GM12878 (cell line): ENCODE measurements around the gene RAB31. TPM values are rescaled to one million over a fixed set of nuclear protein-coding genes. Genes with fewer than 3 reads are reported as not detected.

ENCODE experiments used
- ATAC-seq: fragments of 200-7000 bp; cut with Tn5 transposase; 3 replicates; pipeline ENCODE4 v1.9.1; 2020; ENCODE audit warnings: mild to moderate bottlenecking, moderate library complexity
- BruUV-seq: library from RNA; stranded (reverse); fragments of 400-500 nt; replicated peaks from 2 replicates; lab custom pipeline; 2021; lab: Mats Ljungman, UMichigan
- CTCF ChIA-PET: fragments of 300-600 bp; sonication (Branson Sonifier 250); formaldehyde crosslinking; extraction: SDS; loops from one replicate; lab custom pipeline; 2021; ENCODE audit warnings: inconsistent platforms; lab: Yijun Ruan, JAX
- POLR2A ChIA-PET: fragments of 350-600 bp; formaldehyde crosslinking; extraction: SDS; loops from one replicate; lab custom pipeline; 2021; ENCODE audit warnings: inconsistent platforms; lab: Charles Lee
- RAD21 ChIA-PET: fragments of 300-600 bp; sonication (Branson Sonifier 250); formaldehyde crosslinking; loops from one replicate; lab custom pipeline; 2023; ENCODE audit warnings: antibody characterized with exemption; ENCODE audit not compliant: unreplicated experiment; lab: Charles Lee
- SMC1A ChIA-PET: fragments of 300-600 bp; sonication (Branson Sonifier 250); formaldehyde crosslinking; loops from one replicate; lab custom pipeline; 2023; ENCODE audit not compliant: unreplicated experiment, uncharacterized antibody; lab: Charles Lee
- DNase-seq: peaks from one replicate; pipeline ENCODE4 v3.0.0-alpha.2; 2011; ENCODE audit warnings: low read depth, low spot score
- FAIRE-seq: peaks from 3 replicates; lab custom pipeline; 2011; peaks lifted over from hg19 to GRCh38; lab: Jason Lieb, UNC
- H2AFZ ChIP-seq: 2 replicates; pipeline ENCODE4 v1.6.0; 2011; ENCODE audit warnings: low read depth, low read length, control low read depth; ENCODE audit not compliant: control insufficient read depth
- H3K27ac ChIP-seq: 2 replicates; pipeline ENCODE4 v1.5.1; 2011; ENCODE audit warnings: control low read depth; ENCODE audit not compliant: control insufficient read depth, insufficient read depth
- H3K27me3 ChIP-seq, 2 experiments: replicated peaks in 1 of 2; 2 replicates each; pipeline versions ENCODE4 v1.6.0 to v1.6.1; 2011; ENCODE audit warnings: low read length in 1 of 2; ENCODE audit not compliant: control insufficient read depth in 2 of 2, insufficient read depth in 2 of 2
- H3K36me3 ChIP-seq, 2 experiments: 2 replicates each; pipeline ENCODE4 v1.5.1; 2011; ENCODE audit warnings: low read length in 1 of 2; ENCODE audit not compliant: control insufficient read depth in 2 of 2, insufficient read depth in 2 of 2
- H3K4me1 ChIP-seq: 2 replicates; pipeline ENCODE4 v1.6.1; 2011; ENCODE audit warnings: mild to moderate bottlenecking, low read length, moderate library complexity, mixed read lengths; ENCODE audit not compliant: control insufficient read depth, insufficient read depth
- H3K4me2 ChIP-seq: 2 replicates; pipeline ENCODE4 v1.6.0; 2011; ENCODE audit warnings: control low read depth; ENCODE audit not compliant: control insufficient read depth, insufficient read depth
- H3K4me3 ChIP-seq: fragments of 200-600 bp; sonication (generic); 2 replicates; pipeline ENCODE4 v1.5.1; 2016
- H3K79me2 ChIP-seq: 2 replicates; pipeline ENCODE4 v1.6.0; 2011; ENCODE audit warnings: low read length; ENCODE audit not compliant: control insufficient read depth, insufficient read depth
- H3K9ac ChIP-seq: 2 replicates; pipeline ENCODE4 v1.8.0; 2011; ENCODE audit warnings: low read length, control low read depth, mixed read lengths; ENCODE audit not compliant: control insufficient read depth, insufficient read depth
- H3K9me3 ChIP-seq: replicated peaks from 3 replicates; pipeline ENCODE4 v1.5.1; 2011; ENCODE audit warnings: mild to moderate bottlenecking, low read length; ENCODE audit not compliant: control insufficient read depth, insufficient read depth
- H4K20me1 ChIP-seq: 2 replicates; pipeline ENCODE4 v1.6.0; 2011; ENCODE audit not compliant: control insufficient read depth, insufficient read depth
- BACH1 ChIP-seq: fragments of 450-650 bp; IDR thresholded peaks from 2 replicates; pipeline ENCODE4 v1.6.1; 2017; ENCODE audit warnings: mild to moderate bottlenecking, borderline replicate concordance
- KLF5 ChIP-seq: fragments of 450-650 bp; IDR thresholded peaks from 2 replicates; pipeline ENCODE4 v1.6.1; 2014; ENCODE audit warnings: mild to moderate bottlenecking; ENCODE audit not compliant: partially characterized antibody
- NR2C1 ChIP-seq: fragments of 450-650 bp; IDR thresholded peaks from 2 replicates; pipeline ENCODE4 v1.6.1; 2017; ENCODE audit warnings: antibody characterized with exemption, mild to moderate bottlenecking, moderate library complexity
- PAX5 ChIP-seq: IDR thresholded peaks from 2 replicates; pipeline ENCODE4 v1.6.1; 2011; ENCODE audit warnings: low read depth, low read length, borderline replicate concordance
- POU2F2 ChIP-seq: IDR thresholded peaks from 3 replicates; pipeline ENCODE4 v1.6.1; 2011; ENCODE audit warnings: low read depth, mild to moderate bottlenecking, low read length, borderline replicate concordance
- RFX5 ChIP-seq: IDR thresholded peaks from 2 replicates; pipeline ENCODE4 v1.6.1; 2011; ENCODE audit warnings: low read depth, low read length, improper control_type of control experiment
- SP1 ChIP-seq: IDR thresholded peaks from one replicate; pipeline ENCODE4 v1.6.1; 2011; ENCODE audit warnings: low read depth, low read length
- SREBF1 ChIP-seq: IDR thresholded peaks from 2 replicates; pipeline ENCODE4 v1.6.1; 2012; ENCODE audit warnings: mild to moderate bottlenecking, low read length
- SUPT20H ChIP-seq: IDR thresholded peaks from 2 replicates; pipeline ENCODE4 v1.6.1; 2011; ENCODE audit warnings: low read depth, mild to moderate bottlenecking, low read length, moderate library complexity, borderline replicate concordance; ENCODE audit not compliant: control insufficient read depth
- TARDBP ChIP-seq: IDR thresholded peaks from 2 replicates; pipeline ENCODE4 v1.6.1; 2016; ENCODE audit warnings: borderline replicate concordance
- YY1 ChIP-seq: IDR thresholded peaks from 2 replicates; pipeline ENCODE4 v1.6.1; 2011; ENCODE audit warnings: low read depth, mild to moderate bottlenecking, low read length
- WGBS: methylation state at CpG from one replicate; pipeline ENCODE4 v1.1.6; 2016; ENCODE audit warnings: low lambda C conversion rate; ENCODE audit not compliant: insufficient replicate concordance, insufficient coverage; ENCODE audit errors: missing lambda C conversion rate; 5-methylcytosine and 5-hydroxymethylcytosine counted together
- in situ Hi-C: fragments of 300-500 bp; cut with MboI; formaldehyde crosslinking; loops from 9 replicates; pipeline ENCODE4 v1.14.3; 2018; ENCODE audit warnings: mixed read lengths
- intact Hi-C: fragments of 100-400 bp; cut with micrococcal nuclease; formaldehyde crosslinking; loops from one replicate; pipeline ENCODE4 v1.14.2; 2022; ENCODE audit not compliant: unreplicated experiment
- polyA plus RNA-seq, 11 experiments: library from polyadenylated mRNA; depleted of rRNA in 4 of 11; unstranded in 6 of 11; stranded (reverse) in 5 of 11; fragments of >200 nt; fragmentation: Nextera tagmentation in 4 of 11; fragmentation: Illumina TruSeq in 1 of 11; extraction: Ambion mirVana in 4 of 11; extraction: Trizol in 1 of 11; gene quantifications; 1 replicate in 1 of 11; 2 replicates in 10 of 11; pipeline versions ENCODE4 v1.2.1 to v1.2.3, GENCODE V29; 2011 to 2016; ENCODE audit warnings: inconsistent platforms in 2 of 11, missing spikeins in 2 of 11, low read depth in 1 of 11
- total RNA-seq, 4 experiments: library from RNA; depleted of rRNA in 3 of 4; stranded (reverse); fragments of >200 nt in 3 of 4; fragmentation: Illumina TruSeq in 1 of 4; extraction: Trizol in 1 of 4; gene quantifications; 2 replicates each; pipeline versions ENCODE4 v1.2.1 to v1.2.3, GENCODE V29; 2013 to 2021
- TF ChIP-seq, protein P1 (sequence below), 3 experiments: IDR thresholded peaks in 2 of 3; conservative IDR thresholded peaks in 1 of 3; 2 replicates each; pipeline ENCODE4 v1.5.1; 2011; ENCODE audit warnings: low read depth in 3 of 3, low read length in 3 of 3, mild to moderate bottlenecking in 3 of 3, control low read depth in 2 of 3, moderate library complexity in 2 of 3, inconsistent platforms in 1 of 3, mixed read lengths in 1 of 3; ENCODE audit not compliant: control insufficient read depth in 2 of 3, insufficient read depth in 1 of 3; ENCODE audit errors: extremely low read depth in 1 of 3
- TF ChIP-seq, protein P2 (sequence below): fragments of 450-650 bp; IDR thresholded peaks from 2 replicates; pipeline ENCODE4 v1.6.1; 2014; ENCODE audit warnings: mild to moderate bottlenecking
- TF ChIP-seq, protein P3 (sequence below): fragments of 450-650 bp; formaldehyde crosslinking; IDR thresholded peaks from 2 replicates; pipeline ENCODE4 v1.5.0; 2022; ENCODE audit warnings: mild to moderate bottlenecking, missing genetic modification characterization
- TF ChIP-seq, protein P4 (sequence below): IDR thresholded peaks from 2 replicates; pipeline ENCODE4 v1.6.1; 2012; ENCODE audit warnings: mild to moderate bottlenecking, low read depth, low read length

RAB31 gene
- total and polyA plus RNA-seq, 10 of the 15 experiments (the other 5 are each of a cell fraction or from before 2014, with no cell fraction given), result 0.80 to 23.3 (median 12.2) TPM

DNA sequence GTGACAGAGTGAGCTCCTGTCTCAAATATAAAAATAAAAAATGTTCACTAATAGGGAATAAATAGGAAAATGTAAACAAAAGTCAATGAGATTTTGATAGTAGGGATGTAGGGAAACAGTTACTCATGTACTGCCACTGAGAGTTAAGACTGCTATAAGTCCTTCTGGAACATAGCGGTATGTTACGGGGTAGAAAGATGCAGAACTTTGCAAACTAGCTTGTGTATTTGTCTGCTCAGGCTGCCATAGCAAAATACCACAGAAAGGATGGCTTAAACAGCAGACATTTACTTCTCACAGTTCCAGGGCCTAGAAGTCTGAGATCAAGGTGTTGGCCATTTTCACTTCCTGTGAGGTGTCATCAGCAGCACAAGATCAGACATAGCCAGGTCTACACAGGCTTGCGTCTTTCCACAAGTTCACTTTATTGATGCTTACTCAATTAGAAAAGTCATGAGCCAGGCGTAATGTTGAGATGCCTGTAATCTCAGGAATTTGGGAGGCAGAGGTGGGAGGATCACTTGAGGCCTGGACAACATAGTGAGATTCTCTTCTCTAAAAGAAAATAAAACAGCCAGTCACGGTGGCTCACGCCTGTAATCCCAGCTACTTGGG, 186.5 kb downstream of the RAB31 start:
- ChIA-PET CTCF (no interaction called here), RAD21 (no interaction called here), SMC1A (no interaction called here), POLR2A (no interaction called here)
- WGBS, result 91% methylated on average over 6 of the region's 6 CpGs
- H3K4me1 ChIP-seq, result no peaks in the 10 kb centered on the region
- no peaks in the 10 kb centered on the region for H3K27me3 ChIP-seq
- peak; percentile 68 for FAIRE-seq
- DNase-seq, result no peak
- H3K9ac ChIP-seq, result no peak overlapping the region
- no peak overlapping the region for H3K27ac ChIP-seq
- in situ Hi-C loops, result loop anchor here (5.0 kb wide), 1 partner anchor 52 kb away; no protein-coding TSS in a partner anchor
- no peaks in the 10 kb centered on the region for H3K79me2 ChIP-seq
- intact Hi-C loops, result no loop called here
- no peak overlapping the region for H3K4me2 ChIP-seq
- H3K36me3 ChIP-seq, result no peaks in the 10 kb centered on the region
- no TSS peak for BruUV-seq
- no peaks in the 10 kb centered on the region for H3K9me3 ChIP-seq
- no peak overlapping the region for H3K4me3 ChIP-seq
- no peak for ATAC-seq
- H4K20me1 ChIP-seq, result no peaks in the 10 kb centered on the region
- no peak overlapping the region for H2AFZ ChIP-seq
- TF ChIP-seq TARDBP (no peak), PAX5 (no peak), POU2F2 (no peak), RFX5 (no peak), SUPT20H (no peak), BACH1 (no peak), SP1 (no peak), NR2C1 (no peak), SREBF1 (no peak), KLF5 (no peak), YY1 (no peak)
- TF ChIP-seq, protein P1, sequence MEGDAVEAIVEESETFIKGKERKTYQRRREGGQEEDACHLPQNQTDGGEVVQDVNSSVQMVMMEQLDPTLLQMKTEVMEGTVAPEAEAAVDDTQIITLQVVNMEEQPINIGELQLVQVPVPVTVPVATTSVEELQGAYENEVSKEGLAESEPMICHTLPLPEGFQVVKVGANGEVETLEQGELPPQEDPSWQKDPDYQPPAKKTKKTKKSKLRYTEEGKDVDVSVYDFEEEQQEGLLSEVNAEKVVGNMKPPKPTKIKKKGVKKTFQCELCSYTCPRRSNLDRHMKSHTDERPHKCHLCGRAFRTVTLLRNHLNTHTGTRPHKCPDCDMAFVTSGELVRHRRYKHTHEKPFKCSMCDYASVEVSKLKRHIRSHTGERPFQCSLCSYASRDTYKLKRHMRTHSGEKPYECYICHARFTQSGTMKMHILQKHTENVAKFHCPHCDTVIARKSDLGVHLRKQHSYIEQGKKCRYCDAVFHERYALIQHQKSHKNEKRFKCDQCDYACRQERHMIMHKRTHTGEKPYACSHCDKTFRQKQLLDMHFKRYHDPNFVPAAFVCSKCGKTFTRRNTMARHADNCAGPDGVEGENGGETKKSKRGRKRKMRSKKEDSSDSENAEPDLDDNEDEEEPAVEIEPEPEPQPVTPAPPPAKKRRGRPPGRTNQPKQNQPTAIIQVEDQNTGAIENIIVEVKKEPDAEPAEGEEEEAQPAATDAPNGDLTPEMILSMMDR (IDR thresholded peaks at IDR 0.05 in 2 of 3, conservative IDR thresholded peaks at IDR 0.05 in 1 of 3; ENCODE audit: control insufficient read depth in 2 of 3, extremely low read depth in 1 of 3, insufficient read depth in 1 of 3, low read depth in 3 of 3, low read length in 3 of 3), result no peak
- TF ChIP-seq, protein P2, sequence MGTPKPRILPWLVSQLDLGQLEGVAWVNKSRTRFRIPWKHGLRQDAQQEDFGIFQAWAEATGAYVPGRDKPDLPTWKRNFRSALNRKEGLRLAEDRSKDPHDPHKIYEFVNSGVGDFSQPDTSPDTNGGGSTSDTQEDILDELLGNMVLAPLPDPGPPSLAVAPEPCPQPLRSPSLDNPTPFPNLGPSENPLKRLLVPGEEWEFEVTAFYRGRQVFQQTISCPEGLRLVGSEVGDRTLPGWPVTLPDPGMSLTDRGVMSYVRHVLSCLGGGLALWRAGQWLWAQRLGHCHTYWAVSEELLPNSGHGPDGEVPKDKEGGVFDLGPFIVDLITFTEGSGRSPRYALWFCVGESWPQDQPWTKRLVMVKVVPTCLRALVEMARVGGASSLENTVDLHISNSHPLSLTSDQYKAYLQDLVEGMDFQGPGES, result no peak
- TF ChIP-seq, protein P3, sequence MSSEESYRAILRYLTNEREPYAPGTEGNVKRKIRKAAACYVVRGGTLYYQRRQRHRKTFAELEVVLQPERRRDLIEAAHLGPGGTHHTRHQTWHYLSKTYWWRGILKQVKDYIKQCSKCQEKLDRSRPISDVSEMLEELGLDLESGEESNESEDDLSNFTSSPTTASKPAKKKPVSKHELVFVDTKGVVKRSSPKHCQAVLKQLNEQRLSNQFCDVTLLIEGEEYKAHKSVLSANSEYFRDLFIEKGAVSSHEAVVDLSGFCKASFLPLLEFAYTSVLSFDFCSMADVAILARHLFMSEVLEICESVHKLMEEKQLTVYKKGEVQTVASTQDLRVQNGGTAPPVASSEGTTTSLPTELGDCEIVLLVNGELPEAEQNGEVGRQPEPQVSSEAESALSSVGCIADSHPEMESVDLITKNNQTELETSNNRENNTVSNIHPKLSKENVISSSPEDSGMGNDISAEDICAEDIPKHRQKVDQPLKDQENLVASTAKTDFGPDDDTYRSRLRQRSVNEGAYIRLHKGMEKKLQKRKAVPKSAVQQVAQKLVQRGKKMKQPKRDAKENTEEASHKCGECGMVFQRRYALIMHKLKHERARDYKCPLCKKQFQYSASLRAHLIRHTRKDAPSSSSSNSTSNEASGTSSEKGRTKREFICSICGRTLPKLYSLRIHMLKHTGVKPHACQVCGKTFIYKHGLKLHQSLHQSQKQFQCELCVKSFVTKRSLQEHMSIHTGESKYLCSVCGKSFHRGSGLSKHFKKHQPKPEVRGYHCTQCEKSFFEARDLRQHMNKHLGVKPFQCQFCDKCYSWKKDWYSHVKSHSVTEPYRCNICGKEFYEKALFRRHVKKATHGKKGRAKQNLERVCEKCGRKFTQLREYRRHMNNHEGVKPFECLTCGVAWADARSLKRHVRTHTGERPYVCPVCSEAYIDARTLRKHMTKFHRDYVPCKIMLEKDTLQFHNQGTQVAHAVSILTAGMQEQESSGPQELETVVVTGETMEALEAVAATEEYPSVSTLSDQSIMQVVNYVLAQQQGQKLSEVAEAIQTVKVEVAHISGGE (CRISPR knock-in tag), result no peak
- TF ChIP-seq, protein P4, sequence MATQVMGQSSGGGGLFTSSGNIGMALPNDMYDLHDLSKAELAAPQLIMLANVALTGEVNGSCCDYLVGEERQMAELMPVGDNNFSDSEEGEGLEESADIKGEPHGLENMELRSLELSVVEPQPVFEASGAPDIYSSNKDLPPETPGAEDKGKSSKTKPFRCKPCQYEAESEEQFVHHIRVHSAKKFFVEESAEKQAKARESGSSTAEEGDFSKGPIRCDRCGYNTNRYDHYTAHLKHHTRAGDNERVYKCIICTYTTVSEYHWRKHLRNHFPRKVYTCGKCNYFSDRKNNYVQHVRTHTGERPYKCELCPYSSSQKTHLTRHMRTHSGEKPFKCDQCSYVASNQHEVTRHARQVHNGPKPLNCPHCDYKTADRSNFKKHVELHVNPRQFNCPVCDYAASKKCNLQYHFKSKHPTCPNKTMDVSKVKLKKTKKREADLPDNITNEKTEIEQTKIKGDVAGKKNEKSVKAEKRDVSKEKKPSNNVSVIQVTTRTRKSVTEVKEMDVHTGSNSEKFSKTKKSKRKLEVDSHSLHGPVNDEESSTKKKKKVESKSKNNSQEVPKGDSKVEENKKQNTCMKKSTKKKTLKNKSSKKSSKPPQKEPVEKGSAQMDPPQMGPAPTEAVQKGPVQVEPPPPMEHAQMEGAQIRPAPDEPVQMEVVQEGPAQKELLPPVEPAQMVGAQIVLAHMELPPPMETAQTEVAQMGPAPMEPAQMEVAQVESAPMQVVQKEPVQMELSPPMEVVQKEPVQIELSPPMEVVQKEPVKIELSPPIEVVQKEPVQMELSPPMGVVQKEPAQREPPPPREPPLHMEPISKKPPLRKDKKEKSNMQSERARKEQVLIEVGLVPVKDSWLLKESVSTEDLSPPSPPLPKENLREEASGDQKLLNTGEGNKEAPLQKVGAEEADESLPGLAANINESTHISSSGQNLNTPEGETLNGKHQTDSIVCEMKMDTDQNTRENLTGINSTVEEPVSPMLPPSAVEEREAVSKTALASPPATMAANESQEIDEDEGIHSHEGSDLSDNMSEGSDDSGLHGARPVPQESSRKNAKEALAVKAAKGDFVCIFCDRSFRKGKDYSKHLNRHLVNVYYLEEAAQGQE, result no peak
